Measurements from ENCODE around the gene TESK2. TPM values are rescaled to one million over a fixed set of nuclear protein-coding genes. Genes with fewer than 3 reads are reported as not detected.
"Not testable (repeated sequence)": the region's sequence is repeated elsewhere in the genome, so short reads cannot be mapped to it uniquely, and the experiment has no call there.

The TESK2 gene
- total RNA-seq, 1 donor from 2014 or later = 2.8 TPM

GRCh38 chr1:45380125-45380524, 110.8 kb downstream of the TESK2 start:
- DNase-seq (ENCODE audit: low spot score) = no peak

- no peak for DNase-seq (ENCODE audit: low spot score)
Observed at GRCh38 chr1:45379524-45379923, 111.4 kb downstream of the TESK2 start.

- no peak for DNase-seq (ENCODE audit: low spot score)
Observed at GRCh38 chr1:45378184-45378583, 112.8 kb downstream of the TESK2 start.

GRCh38 chr1:45375104-45376090, 115.6 kb downstream of the TESK2 start:
- DNase-seq (ENCODE audit: low spot score) = no peak

GRCh38 chr1:45373573-45373972, 117.4 kb downstream of the TESK2 start:
- no peak for DNase-seq (ENCODE audit: low spot score)

GRCh38 chr1:45370575-45370974, 120.4 kb downstream of the TESK2 start:
- DNase-seq (ENCODE audit: low spot score) = no peak

- no peak for DNase-seq (ENCODE audit: low spot score)
Observed at GRCh38 chr1:45365051-45365450, 125.9 kb downstream of the TESK2 start.

- no peak for DNase-seq (ENCODE audit: low spot score)
Observed at GRCh38 chr1:45364294-45364693, 126.7 kb downstream of the TESK2 start.

- not testable (repeated sequence) for DNase-seq (ENCODE audit: low spot score)
Observed at GRCh38 chr1:45360981-45361380, 130.0 kb downstream of the TESK2 start.

GRCh38 chr1:45359882-45360513, 131.0 kb downstream of the TESK2 start:
- DNase-seq (ENCODE audit: low spot score) = no peak

- DNase-seq (ENCODE audit: low spot score) = no peak
Observed at GRCh38 chr1:45356186-45356585, 134.8 kb downstream of the TESK2 start.

GRCh38 chr1:45355683-45356082, 135.3 kb downstream of the TESK2 start:
- DNase-seq (ENCODE audit: low spot score) = no peak

GRCh38 chr1:45354838-45355237, 136.1 kb downstream of the TESK2 start:
- DNase-seq (ENCODE audit: low spot score) = no peak

GRCh38 chr1:45353685-45354084, 137.3 kb downstream of the TESK2 start:
- no peak for DNase-seq (ENCODE audit: low spot score)

GRCh38 chr1:45351508-45351907, 139.5 kb downstream of the TESK2 start:
- DNase-seq (ENCODE audit: low spot score) = no peak

GRCh38 chr1:45348966-45349677, 141.8 kb downstream of the TESK2 start:
- no peak for DNase-seq (ENCODE audit: low spot score)

GRCh38 chr1:45348609-45348965, 142.4 kb downstream of the TESK2 start:
- no peak for DNase-seq (ENCODE audit: low spot score)

- no peak for DNase-seq (ENCODE audit: low spot score)
Observed at GRCh38 chr1:45348020-45348419, 142.9 kb downstream of the TESK2 start.

- DNase-seq (ENCODE audit: low spot score) = no peak
Observed at GRCh38 chr1:45346473-45346872, 144.5 kb downstream of the TESK2 start.

GRCh38 chr1:45345014-45345413, 145.9 kb downstream of the TESK2 start:
- no peak for DNase-seq (ENCODE audit: low spot score)

GRCh38 chr1:45344499-45344898, 146.5 kb downstream of the TESK2 start:
- DNase-seq (ENCODE audit: low spot score) = no peak
